Measurements from ENCODE around the gene SAMSN1.
"Not testable (repeated sequence)": the region's sequence is repeated elsewhere in the genome, so short reads cannot be mapped to it uniquely, and the experiment has no call there.

SAMSN1 gene

DNA sequence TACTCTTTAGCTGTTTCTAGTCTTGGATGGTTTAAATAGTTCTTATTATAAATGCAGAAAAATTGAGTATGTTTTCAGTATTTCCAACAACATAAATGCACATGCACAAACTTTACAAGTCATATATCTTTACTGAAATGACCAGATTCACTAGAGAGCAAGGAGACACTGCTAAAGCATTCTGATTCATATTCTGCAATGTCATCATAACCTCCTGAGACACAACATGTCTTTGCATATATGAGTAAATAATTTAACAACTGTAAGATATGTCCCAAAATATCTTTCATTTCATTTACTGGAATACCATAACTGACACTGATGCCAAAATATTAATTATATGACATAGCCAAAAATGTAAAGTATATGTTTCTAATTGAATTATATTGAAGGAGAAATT is 16.8 kb upstream of the SAMSN1 start:
- DNase-seq: no peak

DNA sequence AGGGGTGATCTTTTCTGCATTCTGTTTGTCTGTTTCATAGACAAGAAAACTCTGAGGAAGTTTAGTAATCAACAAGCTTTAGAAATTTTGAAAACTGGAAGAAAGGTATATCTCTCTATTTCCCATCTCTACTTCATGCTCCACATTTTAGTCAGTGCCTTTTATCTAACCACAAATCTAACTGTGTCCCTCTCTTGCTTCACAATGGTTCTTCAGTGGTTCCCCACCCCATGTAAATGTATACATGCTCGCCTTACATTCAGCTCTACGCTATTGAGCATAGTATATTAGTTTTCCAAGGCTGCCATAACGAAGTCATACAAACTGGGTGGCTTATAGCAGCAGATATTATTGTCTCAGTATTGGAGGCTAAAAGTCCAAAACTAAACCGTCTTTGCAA is 14.4 kb upstream of the SAMSN1 start:
- DNase-seq: no peak

DNA sequence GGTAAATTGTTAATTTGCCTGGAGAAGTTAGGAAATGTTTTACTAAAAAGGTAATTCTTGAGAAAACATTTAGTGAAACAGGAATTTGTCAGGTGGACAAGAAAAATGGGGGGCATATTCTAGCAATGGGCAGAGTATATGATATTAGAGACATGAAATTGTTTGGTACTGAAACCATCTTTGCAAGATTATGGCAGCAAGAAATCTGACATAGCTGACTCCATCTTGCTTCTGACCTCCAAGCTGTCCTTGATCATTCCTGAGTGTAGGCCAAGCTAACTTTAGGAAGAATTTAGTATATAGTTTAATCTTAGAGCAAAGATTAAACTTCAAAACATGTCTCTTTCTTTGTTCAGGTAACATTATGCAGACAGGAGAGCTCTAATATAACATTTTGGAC is 14.0 kb upstream of the SAMSN1 start:
- DNase-seq: no peak

DNA sequence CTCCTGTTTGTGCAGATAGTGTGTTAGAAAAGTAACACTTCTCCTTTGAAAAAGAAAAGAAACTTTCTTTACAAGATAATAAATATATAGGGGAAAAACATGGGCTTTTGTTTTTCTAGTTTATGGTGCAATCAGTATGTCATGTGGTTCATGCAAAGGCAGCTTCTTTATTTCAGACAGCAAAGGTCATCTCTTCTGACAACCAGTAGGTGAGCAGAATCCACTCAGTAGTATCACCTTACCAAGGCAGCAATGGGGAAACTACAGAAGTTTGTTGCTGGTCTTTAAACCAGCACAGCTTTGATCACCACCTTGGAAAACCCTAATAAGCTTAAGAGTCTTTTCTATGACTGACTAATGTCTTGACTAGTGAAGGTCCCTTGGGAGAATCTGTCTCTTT is 13.0 kb upstream of the SAMSN1 start:
- no peak for DNase-seq

DNA sequence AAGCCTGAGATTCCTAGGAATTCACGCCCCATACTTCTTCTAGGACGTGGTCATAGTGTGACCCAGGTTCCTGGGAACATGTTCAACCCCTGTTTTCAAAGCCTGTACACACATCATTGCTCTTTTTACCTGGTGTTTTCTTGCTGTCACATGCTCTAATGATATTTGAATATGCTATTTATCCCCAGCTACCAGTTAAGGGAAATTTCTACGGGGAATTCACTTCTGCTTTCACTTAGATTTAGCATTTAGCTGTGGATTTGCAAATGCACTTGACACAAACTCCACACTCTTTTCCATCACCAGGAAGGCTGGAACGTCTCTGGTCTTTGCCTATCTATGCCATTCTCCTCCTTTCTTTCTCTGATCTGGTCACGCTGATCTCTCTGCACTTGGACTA is 11.3 kb upstream of the SAMSN1 start:
- DNase-seq: no peak

DNA sequence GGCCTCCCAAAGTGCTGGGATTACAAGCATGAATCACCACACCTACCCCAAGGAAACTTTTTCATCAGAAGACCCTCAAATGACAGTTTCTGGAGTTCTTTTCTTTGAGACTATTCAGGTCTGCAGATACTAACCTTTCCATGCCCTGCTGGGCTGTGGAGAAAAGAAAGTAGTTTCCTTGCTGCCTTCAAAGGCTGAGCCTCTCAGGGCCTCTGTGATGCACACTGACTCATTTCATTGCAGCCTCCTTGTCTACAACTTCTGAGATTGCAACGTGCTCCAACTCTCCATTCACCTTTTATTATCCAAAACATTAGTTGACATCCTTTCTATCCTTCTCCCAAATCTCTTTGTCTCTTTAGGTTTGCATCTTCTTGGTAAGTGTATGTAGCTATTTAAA is 8.8 kb upstream of the SAMSN1 start:
- no peak for DNase-seq

DNA sequence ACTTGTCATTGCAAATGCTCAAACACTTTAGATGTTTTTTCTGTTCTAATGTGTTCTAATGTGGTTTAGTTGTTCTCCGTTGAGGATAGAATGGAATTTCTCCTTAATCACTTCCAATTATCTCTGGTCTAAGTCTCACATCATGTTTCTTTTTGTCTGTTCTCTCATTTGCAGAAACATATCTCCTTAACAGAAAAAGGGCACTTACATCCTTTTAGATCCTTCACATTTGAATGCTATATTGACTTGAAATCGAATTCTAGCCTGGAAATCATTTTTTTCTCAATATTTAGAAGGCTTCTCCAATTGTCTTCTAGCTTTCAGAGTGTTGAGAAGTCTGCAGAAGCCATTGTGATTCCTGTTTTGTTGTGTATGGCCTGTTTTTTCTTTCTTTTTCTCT is 7.3 kb upstream of the SAMSN1 start:
- DNase-seq: no peak

DNA sequence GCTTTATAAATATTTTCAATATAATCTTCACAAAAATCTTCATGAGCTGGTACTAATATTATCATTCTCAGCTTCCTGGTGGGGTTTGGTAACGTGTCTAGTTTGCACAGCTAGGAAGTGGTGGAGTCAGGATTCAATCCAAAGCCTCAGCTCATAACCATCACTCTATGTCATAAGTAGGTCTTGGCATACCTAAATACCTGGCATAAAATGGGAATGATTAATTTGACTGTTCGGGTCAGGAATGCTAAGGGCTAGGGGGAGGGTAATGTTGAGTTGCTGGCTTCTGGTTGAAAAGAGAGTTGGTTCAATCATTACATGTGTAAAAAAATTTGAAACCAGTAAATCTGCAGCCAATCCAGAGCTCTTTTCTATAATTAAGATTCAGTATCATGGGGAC is 5.6 kb upstream of the SAMSN1 start:
- no peak for DNase-seq

DNA sequence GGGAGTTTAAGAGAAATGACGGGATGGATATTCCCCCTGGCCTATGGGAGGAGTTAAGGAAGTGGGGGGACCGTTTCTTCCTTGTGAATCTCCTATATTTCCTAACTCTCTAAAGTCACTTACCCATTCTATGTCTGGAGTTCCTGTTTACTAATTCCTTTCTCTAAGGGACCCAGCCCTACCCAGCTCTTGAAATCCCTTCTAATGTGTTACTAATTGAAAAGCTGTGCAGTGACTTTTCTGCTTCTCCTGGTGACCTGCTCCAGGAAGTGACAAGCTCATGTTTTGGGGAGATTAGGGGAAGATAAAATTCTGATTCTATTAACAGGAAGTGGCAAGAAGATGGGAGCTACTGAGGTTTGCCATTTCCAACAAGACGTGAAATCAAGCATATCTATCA is 4.0 kb upstream of the SAMSN1 start:
- no peak for DNase-seq

DNA sequence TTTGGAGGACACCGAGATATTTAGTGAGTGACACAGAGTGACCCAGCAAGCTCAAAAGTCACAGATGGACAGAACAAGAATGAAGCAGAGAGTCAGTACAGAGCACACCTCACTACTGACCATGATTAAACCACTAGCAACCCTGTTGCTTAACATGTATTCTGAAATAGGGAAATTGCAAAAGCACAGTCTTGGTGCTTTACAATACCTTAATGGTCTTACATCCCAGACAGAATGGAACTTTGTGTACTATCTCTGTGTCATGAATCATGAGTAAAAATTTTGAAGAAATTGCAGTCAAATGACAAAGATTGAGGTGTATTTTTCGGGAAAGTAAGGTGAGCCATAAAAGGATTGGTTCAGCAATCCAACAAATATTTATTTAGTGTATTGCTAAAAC is 2.7 kb upstream of the SAMSN1 start:
- no peak for DNase-seq

DNA sequence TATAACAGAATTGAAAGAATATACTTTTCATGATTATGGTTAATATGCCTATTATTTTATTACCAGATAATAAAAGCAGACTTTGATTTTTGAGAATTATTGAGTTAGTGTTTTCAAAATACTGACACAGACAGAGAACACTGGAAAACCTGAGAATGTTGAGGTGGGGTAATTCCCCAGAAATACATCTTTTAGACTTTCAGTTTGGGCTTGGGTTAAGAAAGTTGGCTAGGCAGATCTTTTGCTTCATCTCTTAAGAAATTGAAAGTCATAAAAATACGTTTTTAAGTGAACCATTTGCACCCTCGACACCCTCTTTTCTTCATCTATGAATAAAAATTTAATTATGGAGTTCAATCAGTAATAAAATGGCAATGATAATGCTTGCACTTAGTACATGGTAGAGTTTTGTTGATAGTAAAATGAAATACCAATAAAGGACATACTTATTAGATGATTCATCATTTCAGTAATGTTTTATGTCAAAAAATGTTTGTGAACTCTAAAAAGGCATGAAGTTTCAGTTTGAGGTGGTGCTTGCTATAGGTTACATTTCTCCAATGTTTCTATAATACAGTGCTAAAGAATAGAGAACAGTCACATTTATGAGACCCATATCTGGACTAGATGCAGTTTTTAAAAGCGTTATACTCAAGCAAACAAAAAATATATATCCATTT is 1.9 kb upstream of the SAMSN1 start:
- DNase-seq: no peak

DNA sequence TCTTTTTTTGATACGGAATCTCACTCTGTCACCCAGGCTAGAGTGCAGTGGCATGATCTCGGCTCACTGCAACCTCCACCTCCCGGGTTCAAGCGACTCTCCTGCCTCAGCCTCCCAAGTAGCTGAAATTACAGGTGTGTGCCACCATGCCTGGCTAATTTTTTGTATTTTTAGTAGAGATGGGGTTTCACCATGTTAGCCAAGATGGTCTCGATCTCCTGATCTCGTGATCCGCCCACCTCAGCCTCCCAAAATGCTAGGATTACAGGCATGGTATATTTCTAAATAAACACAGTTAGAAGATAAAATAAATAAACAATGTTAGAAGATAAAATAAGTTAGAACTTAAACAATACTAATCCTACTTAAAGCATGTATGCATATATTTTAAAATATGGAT is 604 bp upstream of the SAMSN1 start:
- not testable (repeated sequence) for DNase-seq

DNA sequence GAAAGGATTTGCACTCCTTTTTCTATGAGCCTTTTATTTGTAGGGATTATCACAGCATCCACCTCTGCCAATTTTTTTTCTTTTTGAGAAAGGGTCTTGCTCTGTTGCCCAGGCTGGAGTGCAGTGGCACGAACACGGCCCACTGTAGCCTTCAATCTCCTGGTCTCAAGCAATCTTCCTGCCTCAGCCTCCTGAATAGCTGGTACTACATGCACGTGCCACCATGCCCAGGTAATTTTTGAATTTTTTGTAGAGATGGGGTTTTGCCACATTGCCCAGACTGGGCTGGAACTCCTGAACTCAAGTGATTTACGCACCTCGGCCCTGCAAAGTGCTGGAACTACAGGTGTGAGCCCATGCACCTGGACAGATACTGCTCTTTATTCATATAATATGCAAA is 2.1 kb downstream of the SAMSN1 start:
- DNase-seq: no peak

DNA sequence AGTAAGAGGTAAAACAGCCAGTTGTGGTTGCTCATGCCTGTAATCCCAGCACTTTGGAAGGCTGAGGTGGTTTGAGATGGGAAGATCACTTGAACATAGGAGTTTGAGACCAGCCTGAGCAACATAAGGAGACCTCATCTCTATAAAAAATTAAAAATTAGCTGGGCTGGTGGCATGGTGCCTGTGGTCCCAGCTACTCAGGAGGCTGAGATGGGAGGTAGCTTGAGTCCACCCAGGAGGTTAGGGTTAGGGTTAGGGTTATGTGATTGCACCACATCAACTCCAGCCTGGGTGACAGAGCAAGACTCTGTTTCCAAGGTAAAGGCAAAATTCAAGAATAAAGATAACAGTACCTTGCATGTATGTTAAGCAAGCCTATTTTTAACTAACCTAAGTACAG is 3.5 kb downstream of the SAMSN1 start:
- DNase-seq: no peak

DNA sequence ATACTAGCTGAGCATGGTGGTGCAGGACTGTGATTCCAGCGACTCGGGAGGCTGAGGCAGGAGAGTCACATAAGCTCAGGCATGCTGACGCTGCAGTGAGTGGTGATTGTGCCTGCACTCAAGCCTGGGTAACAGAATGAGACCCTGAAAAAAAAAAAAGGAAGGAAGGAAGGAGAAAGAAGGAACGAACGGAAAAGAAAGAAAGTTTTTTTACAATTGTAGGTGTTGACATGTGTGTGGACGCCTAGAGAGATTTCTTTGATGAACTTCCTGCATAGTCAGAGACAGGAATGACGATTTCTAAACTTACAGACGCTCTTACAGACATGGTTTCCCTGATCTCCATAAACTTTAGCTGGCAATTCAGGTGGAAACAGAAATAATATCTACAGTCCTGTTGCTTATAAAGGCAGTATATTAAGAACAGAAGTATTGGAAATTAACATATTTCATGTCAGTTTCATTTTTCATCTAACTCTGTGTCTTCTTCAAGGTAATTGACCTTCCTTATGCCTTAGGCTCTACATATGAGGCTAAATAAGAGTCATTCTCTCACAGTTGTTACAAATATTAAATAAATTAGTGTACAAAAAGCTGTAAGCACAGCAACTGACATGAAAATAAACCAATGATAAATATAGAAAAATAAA is 4.1 kb downstream of the SAMSN1 start:
- DNase-seq: no peak

DNA sequence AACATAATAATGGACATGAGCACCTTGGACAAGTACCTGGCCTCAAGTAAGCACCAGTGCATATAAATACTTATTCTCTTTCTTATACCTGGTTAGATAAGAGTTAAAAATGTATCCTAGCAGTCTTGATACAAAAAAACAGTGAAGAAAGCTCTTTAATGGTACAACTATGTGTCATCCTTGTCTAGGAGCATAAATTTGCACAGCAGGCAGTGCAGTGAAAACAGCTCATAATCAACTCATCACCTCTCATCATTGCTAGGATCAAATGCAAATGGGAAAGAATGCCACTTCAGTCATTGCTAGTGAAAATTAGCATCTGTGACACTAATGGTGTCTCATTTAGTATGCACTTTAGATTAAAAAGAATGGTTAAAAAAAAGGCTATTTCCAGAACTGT is 7.6 kb downstream of the SAMSN1 start:
- no peak for DNase-seq

DNA sequence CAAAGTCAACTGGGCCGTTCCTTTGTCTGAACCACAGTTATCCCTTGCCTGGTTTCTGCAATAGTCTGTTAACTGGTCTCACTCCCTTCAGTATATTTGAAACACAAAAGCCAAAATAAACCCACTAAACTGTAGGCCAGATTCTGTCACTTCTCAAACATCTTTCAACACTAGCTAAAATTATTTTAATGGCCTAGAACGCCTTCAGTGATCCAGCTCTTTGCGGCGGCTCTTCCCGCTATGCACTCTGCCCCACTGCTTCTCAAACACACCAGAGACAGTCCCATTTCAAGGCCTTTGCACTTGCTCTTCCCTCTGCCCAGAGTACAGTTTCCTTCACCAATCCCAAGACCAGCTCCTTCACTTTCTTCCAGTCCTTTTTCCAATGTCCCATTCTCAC is 9.2 kb downstream of the SAMSN1 start:
- DNase-seq: no peak

DNA sequence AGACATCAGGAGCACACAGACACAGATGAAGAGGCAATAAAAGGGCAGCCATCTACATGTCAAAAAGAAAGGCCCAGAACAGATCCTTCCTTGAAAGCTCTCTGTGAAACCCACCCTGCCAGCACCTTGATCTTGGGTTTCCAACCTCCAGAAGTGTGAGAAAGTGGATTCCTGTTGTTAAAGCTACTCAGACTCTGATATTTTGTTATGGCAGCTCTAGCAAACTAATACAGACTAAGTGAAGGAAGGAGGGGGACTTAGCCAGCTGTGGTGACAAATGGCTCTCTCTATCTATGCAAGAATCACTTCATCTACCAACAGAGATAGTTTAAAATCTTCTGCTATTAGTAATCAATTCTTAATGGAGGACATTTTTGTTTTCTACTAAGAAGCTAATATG is 10.4 kb downstream of the SAMSN1 start:
- no peak for DNase-seq

DNA sequence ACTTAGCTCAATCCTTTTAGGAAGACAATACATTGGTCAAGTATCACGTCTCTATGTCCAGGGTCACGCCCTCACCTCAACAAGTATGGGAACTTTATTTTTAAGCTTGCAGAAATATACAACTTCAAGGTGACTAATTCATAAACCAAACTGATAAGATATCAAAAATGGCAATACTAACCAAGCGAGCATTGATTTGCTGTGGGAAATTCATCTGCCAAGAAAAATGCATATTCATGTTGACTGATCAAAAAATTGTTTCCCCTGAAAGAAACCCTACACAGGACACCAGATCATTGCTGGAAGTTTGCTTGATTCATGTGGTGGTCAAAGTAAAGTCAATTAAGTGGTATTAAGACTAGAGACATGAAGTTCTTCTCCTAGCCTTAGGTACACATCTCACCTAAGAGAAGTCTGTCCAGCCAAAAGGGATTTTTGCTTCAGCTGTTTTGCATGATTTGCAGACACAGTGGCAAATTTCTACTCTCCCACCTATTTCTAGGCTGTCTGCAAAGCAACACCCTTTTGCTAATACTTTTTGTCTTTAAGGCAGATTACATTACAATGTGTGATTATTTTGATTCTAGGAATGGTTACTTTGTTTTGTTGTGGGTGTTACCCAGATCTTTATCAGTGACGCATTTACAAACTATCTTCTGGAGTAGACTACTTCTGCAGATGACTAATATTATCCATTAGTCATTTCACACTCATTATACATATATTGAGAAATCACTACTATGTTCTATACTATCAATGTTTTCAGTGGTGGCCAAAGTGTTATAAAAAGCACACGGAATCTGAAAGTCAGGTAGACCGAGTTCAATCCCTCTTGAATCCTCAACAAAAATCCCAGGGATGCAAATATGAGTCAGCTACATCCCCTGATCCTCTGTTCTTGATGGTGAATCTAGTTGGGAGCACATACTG is 12.4 kb downstream of the SAMSN1 start:
- peak; percentile 22 for DNase-seq

DNA sequence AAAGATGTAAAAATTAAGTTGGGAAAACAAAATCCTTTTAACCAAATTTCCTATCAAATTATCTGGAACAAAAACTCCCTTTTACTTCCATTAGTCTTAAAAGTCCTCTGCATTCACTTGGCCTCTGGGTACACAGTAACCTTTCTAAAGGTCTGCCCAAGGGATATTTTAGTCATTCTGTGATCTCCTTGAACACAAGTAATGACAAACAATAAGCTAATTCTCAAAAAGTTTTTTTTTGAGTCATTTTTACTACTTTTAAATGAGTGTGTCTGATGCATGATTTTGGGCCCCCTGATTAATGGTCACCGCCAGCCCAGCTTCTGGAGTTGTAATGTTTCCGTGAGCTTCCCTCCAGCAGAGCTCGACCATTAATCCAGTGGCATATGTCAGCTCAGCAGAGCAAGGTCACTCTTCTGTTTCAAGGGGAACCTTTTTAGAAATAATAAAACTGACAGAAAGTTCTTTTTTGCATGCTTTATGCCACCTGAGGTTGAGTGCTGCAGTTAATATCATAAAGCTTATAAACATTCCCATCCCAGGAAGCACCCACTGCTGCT is 14.3 kb downstream of the SAMSN1 start:
- DNase-seq: no peak

DNA sequence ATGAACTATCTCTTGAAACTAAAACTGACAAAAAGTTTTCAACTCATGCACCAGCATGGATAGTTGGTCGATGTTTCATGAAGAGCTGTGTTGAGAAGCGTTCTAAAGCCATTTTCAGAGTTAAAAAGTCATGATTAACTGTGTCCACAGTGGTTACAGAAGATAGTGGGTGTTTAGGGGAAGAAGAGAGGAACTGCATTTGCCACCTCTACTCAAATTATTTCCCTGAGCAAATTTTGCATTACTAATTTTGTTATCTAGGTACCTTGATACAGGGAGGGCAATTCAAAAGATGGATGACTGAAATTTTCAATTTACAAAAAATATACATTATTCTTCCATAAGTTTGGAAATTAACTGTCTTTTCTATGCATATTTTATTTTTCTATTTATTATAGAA is 15.5 kb downstream of the SAMSN1 start:
- no peak for DNase-seq

DNA sequence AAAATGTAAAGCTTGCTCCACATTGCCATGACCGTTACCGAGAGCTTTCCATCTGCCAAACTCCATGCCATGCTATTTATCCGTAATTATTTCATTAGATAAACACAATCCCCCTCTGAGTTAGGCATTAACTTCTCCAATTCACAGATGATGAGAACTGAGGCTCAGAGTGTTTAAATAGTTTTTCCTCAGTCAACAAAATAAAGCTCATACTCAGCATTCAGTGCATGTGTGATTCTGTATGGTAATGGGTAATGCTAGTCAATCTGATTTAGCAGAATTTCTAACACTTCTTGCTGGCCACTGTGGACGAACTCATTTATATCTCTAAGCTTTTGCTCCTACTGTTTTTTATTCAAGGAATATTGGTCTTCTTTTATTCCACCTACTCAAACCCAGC is 17.3 kb downstream of the SAMSN1 start:
- DNase-seq: no peak

All from fibroblast of skin of back (primary cell).